ENCODE data around the gene UAP1. TPM values are rescaled to one million over a fixed set of nuclear protein-coding genes. Genes with fewer than 3 reads are reported as not detected.

The UAP1 gene
- polyA plus RNA-seq, 1 donor from 2014 or later = 40.1 TPM

DNA sequence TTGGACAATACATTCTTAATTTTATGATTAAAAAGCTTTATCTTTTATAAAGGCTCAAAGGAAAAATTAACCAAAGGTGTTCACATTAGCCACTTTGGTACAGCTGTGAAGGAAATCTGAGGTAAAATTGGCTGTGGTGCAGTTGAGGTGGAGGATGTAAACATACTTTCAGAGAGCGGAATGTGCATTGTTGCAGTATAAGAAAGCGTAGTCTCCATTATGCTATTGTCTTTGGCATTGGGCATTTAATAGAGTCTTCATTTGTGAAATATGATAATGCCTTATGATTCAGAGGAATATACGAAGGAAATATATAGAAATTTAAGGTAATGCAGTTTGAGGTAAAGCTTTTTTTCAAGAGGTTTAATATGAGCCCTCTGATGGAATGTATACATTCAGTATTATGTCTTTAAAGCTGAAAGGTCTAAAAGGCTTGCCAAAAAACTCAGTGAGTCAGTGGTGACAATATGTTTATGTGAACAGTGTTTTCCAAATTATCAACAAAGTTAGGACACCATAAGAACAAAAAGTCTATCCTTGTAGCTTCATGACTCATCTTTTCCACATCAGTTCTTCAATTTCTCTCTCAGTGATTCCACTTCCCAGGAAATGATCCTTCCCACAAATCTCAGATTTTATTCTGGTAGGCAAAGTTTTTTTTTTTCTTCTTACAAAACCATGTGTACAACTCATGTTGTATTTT lies 43.9 kb downstream of the UAP1 start:
- H3K79me2 ChIP-seq (replicated peaks; ENCODE audit: insufficient read depth, low read length) = no peaks in the 10 kb centered on the region
- TF ChIP-seq TAF1 (IDR thresholded peaks at IDR 0.05; ENCODE audit: low read depth) (no peak), POLR2AphosphoS5 (IDR thresholded peaks at IDR 0.05) (no peak)
- no peaks in the 10 kb centered on the region for H3K27me3 ChIP-seq (ENCODE audit: insufficient read depth, low read depth, low read length)
- no peaks in the 10 kb centered on the region for H4K20me1 ChIP-seq (ENCODE audit: insufficient read depth)
- H3K4me3 ChIP-seq (ENCODE audit: low read length) = no peak overlapping the region
- no peak overlapping the region for H3K4me2 ChIP-seq (ENCODE audit: low read length)
- H3K27ac ChIP-seq (ENCODE audit: low read length) = no peak overlapping the region
- no peak overlapping the region for H3K9ac ChIP-seq (ENCODE audit: low read length)
- peaks cover 3% of the 10 kb centered on the region for H3K36me3 ChIP-seq (ENCODE audit: insufficient read depth, low read length)
- H3F3A ChIP-seq (ENCODE audit: insufficient read depth, low read length, poor library complexity, severe bottlenecking) = no peaks in the 10 kb centered on the region
- H3K9me3 ChIP-seq (ENCODE audit: low read length) = no peaks in the 10 kb centered on the region
- no peaks in the 10 kb centered on the region for H3K9me2 ChIP-seq (ENCODE audit: insufficient read depth, low read length)
- H2AFZ ChIP-seq (ENCODE audit: low read depth, low read length) = no peak overlapping the region

DNA sequence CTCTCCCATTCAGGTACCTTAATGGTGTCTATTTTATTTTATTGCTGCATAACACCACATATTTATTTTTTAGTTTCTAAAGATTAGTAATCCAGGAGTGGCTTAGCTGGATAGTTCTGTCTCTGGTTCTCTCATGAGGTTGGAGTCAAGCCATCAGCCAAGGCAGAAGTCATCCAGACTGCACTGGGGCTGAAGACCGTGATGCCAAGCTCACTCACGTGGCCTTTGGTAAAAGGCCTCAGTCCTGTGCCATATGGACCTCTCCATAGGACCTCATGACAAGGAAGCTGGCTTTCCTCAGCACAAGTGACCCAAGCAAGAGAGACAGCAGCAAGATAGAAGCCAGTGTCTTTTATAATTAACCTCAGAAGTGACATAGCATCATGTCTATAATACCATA lies 47.8 kb downstream of the UAP1 start:
- H3K36me3 ChIP-seq (ENCODE audit: insufficient read depth, low read length) = peaks cover 3% of the 10 kb centered on the region
- H3F3A ChIP-seq (ENCODE audit: insufficient read depth, low read length, poor library complexity, severe bottlenecking) = no peaks in the 10 kb centered on the region
- no peak overlapping the region for H3K9ac ChIP-seq (ENCODE audit: low read length)
- no peak overlapping the region for H3K4me2 ChIP-seq (ENCODE audit: low read length)
- H3K79me2 ChIP-seq (replicated peaks; ENCODE audit: insufficient read depth, low read length) = no peaks in the 10 kb centered on the region
- no peaks in the 10 kb centered on the region for H3K27me3 ChIP-seq (ENCODE audit: insufficient read depth, low read depth, low read length)
- no peaks in the 10 kb centered on the region for H3K9me2 ChIP-seq (ENCODE audit: insufficient read depth, low read length)
- no peak overlapping the region for H3K27ac ChIP-seq (ENCODE audit: low read length)
- H3K9me3 ChIP-seq (ENCODE audit: low read length) = no peaks in the 10 kb centered on the region
- H4K20me1 ChIP-seq (ENCODE audit: insufficient read depth) = no peaks in the 10 kb centered on the region
- H3K4me3 ChIP-seq (ENCODE audit: low read length) = no peak overlapping the region
- H2AFZ ChIP-seq (ENCODE audit: low read depth, low read length) = no peak overlapping the region
- TF ChIP-seq TAF1 (IDR thresholded peaks at IDR 0.05; ENCODE audit: low read depth) (no peak), EZH2 (IDR thresholded peaks at IDR 0.05; ENCODE audit: borderline replicate concordance, insufficient read depth, low read length, poor library complexity, severe bottlenecking) (no peak), EP300 (conservative IDR thresholded peaks at IDR 0.05; ENCODE audit: poor library complexity, severe bottlenecking) (no peak), MXI1 (conservative IDR thresholded peaks at IDR 0.05; ENCODE audit: poor library complexity, severe bottlenecking) (no peak), POLR2AphosphoS5 (IDR thresholded peaks at IDR 0.05) (no peak)
- TF ChIP-seq, protein P1, sequence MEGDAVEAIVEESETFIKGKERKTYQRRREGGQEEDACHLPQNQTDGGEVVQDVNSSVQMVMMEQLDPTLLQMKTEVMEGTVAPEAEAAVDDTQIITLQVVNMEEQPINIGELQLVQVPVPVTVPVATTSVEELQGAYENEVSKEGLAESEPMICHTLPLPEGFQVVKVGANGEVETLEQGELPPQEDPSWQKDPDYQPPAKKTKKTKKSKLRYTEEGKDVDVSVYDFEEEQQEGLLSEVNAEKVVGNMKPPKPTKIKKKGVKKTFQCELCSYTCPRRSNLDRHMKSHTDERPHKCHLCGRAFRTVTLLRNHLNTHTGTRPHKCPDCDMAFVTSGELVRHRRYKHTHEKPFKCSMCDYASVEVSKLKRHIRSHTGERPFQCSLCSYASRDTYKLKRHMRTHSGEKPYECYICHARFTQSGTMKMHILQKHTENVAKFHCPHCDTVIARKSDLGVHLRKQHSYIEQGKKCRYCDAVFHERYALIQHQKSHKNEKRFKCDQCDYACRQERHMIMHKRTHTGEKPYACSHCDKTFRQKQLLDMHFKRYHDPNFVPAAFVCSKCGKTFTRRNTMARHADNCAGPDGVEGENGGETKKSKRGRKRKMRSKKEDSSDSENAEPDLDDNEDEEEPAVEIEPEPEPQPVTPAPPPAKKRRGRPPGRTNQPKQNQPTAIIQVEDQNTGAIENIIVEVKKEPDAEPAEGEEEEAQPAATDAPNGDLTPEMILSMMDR (IDR thresholded peaks at IDR 0.05; ENCODE audit: poor library complexity, severe bottlenecking) = no peak
- TF ChIP-seq, protein P2, sequence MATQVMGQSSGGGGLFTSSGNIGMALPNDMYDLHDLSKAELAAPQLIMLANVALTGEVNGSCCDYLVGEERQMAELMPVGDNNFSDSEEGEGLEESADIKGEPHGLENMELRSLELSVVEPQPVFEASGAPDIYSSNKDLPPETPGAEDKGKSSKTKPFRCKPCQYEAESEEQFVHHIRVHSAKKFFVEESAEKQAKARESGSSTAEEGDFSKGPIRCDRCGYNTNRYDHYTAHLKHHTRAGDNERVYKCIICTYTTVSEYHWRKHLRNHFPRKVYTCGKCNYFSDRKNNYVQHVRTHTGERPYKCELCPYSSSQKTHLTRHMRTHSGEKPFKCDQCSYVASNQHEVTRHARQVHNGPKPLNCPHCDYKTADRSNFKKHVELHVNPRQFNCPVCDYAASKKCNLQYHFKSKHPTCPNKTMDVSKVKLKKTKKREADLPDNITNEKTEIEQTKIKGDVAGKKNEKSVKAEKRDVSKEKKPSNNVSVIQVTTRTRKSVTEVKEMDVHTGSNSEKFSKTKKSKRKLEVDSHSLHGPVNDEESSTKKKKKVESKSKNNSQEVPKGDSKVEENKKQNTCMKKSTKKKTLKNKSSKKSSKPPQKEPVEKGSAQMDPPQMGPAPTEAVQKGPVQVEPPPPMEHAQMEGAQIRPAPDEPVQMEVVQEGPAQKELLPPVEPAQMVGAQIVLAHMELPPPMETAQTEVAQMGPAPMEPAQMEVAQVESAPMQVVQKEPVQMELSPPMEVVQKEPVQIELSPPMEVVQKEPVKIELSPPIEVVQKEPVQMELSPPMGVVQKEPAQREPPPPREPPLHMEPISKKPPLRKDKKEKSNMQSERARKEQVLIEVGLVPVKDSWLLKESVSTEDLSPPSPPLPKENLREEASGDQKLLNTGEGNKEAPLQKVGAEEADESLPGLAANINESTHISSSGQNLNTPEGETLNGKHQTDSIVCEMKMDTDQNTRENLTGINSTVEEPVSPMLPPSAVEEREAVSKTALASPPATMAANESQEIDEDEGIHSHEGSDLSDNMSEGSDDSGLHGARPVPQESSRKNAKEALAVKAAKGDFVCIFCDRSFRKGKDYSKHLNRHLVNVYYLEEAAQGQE (IDR thresholded peaks at IDR 0.05; ENCODE audit: borderline replicate concordance) = no peak
